ENCODE measurements around the gene PMAIP1.

DNA sequence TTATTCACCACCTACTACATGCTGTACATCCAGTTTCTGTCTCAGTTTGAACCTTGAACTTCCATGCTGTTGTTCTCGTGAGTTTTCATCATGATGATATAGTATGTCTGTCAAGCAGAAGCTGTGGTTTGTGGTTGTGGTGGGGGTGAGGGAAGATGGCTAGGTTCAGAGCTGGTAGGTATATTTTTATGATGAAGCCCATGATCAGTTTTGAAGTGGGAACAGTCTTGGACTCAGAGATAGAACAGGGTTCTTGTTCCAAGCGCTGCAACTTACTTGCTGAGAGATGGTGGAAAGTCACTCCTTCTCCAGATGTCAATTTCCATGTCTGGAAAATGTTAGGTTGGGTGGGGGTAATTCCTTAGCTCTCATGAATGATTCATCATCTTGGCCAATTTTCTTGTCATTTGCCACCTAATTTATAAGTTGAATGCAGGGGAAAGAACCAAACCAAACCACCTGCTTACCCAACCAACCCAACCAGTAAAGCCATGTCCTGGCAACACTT is 21.6 kb downstream of the PMAIP1 start:
- TF ChIP-seq, protein P1, sequence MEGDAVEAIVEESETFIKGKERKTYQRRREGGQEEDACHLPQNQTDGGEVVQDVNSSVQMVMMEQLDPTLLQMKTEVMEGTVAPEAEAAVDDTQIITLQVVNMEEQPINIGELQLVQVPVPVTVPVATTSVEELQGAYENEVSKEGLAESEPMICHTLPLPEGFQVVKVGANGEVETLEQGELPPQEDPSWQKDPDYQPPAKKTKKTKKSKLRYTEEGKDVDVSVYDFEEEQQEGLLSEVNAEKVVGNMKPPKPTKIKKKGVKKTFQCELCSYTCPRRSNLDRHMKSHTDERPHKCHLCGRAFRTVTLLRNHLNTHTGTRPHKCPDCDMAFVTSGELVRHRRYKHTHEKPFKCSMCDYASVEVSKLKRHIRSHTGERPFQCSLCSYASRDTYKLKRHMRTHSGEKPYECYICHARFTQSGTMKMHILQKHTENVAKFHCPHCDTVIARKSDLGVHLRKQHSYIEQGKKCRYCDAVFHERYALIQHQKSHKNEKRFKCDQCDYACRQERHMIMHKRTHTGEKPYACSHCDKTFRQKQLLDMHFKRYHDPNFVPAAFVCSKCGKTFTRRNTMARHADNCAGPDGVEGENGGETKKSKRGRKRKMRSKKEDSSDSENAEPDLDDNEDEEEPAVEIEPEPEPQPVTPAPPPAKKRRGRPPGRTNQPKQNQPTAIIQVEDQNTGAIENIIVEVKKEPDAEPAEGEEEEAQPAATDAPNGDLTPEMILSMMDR (IDR thresholded peaks at IDR 0.05), result no peak
- TF ChIP-seq POLR2A (IDR thresholded peaks at IDR 0.05), result no peak
